NCI-H1105 (cell line): Measurements from ENCODE around the gene SCRG1.

Experiments
- DNase-seq: peaks from one replicate; lab custom pipeline; 2025; lab: John Stamatoyannopoulos, UW

The SCRG1 gene

GRCh38 chr4:173398779-173399415 is at the start of gene SCRG1:
SCRG1 (minus strand) TSS chr4:173399116; CDS start chr4:173391414, 7,702 bp downstream.
- no peak for DNase-seq

- peak; percentile 66 for DNase-seq
Measured at GRCh38 chr4:173448103-173448502, 49.2 kb upstream of the SCRG1 start.

- no peak for DNase-seq
Measured at GRCh38 chr4:173446416-173446815, 47.5 kb upstream of the SCRG1 start.

- no peak for DNase-seq
Measured at GRCh38 chr4:173443121-173443520, 44.2 kb upstream of the SCRG1 start.

GRCh38 chr4:173442223-173442932 is 43.5 kb upstream of the SCRG1 start:
- no peak for DNase-seq

DNA sequence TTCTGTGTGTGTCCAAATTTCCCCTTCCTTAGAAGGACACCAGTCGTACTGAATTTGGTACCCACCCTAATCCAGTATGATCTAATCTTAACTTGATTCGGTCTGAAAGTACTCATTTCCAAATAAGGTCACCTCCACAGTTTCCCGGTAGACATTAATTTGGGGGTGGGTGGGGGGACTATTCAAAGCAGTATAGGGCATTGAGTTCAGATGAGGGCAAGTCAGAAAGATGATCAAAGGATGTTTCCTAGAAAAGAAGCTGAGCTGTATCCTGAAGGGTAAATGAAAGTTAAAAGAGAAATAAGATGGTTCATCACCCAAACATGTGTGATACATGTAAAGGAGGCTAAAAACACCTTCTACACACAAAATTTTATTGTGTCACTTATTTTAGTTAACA is 42.0 kb upstream of the SCRG1 start:
- no peak for DNase-seq

DNA sequence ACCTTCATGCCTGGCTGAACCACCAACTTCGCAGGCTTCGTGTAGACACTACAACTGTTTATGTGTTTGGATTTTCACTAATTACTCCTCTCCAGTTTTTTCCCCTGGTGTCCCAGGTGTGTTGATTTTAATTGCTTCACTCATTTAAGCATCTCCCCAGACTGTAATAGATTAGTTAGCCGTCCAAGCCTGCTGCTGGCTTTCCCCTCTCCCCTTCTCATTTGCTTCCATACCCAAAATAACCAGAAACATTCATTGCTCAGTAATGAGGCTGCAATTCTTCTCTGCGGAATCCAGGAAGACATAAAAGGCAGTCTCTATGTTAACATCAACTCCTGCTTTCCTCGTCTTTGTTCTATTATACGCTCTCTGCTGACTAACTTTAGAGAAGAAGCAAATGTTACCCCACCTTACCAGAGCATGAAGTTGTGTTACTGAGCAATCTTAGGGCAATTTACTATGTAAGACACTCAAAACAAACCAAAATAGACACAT is 37.9 kb upstream of the SCRG1 start:
- DNase-seq, result peak; percentile 28

- no peak for DNase-seq
Measured at GRCh38 chr4:173436149-173436579, 37.2 kb upstream of the SCRG1 start.

- no peak for DNase-seq
Measured at GRCh38 chr4:173434231-173434630, 35.3 kb upstream of the SCRG1 start.

- no peak for DNase-seq
Measured at GRCh38 chr4:173433447-173433846, 34.5 kb upstream of the SCRG1 start.

GRCh38 chr4:173432430-173432829 is 33.5 kb upstream of the SCRG1 start:
- DNase-seq, result no peak

- DNase-seq, result no peak
Measured at GRCh38 chr4:173426064-173426463, 27.1 kb upstream of the SCRG1 start.

- no peak for DNase-seq
Measured at GRCh38 chr4:173424899-173425805, 26.2 kb upstream of the SCRG1 start.

DNA sequence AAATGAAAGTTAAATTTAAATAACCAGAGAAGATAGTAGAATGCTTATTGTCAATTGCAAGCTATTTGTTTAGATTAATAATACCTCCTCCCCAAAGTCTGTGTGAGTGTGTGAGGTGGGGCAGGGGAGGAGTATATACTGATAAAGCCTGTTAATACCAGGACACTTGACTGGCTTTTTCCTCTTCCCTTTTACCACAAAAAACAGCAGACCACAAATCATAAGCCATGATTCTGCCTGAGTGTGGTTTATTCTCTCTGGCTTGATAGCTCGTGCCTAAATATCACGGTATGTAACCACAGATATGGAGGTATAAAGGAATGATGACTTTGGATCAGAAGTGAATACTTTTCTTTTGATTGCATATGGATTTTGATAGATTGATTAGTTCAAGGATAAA is 21.9 kb upstream of the SCRG1 start:
- no peak for DNase-seq

DNA sequence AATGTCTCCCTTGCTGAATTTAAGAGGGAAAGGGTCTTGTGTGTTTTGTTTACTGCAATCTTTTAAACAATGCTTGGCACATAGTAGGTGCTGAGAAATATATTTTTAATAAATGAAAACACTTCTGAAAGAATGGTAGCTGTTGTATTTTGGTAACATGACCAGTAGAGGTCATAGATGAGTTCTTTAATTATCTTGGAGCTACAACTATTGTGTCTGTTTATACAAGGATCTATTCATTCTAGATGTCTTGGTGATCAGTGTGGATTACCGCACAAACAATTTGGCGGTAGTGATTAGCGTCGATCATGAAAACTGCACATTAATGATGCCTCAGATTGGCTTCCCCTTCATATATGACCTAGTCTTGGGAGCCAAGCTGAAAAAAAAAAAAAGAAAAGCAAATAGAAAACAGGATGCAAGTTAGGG is 21.4 kb upstream of the SCRG1 start:
- DNase-seq, result no peak

GRCh38 chr4:173418639-173419038 is 19.7 kb upstream of the SCRG1 start:
- DNase-seq, result no peak

GRCh38 chr4:173417833-173418232 is 18.9 kb upstream of the SCRG1 start:
- no peak for DNase-seq

GRCh38 chr4:173415885-173416653 is 17.2 kb upstream of the SCRG1 start:
- DNase-seq, result no peak

DNA sequence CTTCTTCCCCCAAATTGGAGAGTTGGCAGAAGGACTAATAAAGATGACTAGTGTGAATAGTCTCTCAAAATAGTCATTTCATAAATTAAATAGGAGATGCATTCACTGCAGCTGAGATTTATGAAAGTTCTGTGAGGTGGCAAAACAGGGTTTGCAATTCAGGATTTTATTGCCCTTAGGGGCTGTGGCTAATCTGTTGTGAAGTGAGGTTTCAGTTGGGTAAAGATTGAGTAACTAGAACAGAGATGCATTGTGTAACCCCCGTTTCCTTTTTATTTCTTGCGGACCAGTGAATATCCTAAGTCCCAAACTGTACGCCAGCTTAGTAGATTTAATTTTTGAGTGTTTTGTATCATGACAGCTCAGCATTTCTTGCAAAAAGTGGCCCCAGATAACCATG is 16.2 kb upstream of the SCRG1 start:
- DNase-seq, result no peak

GRCh38 chr4:173414456-173414855 is 15.5 kb upstream of the SCRG1 start:
- DNase-seq, result no peak

GRCh38 chr4:173413036-173413435 is 14.1 kb upstream of the SCRG1 start:
- DNase-seq, result no peak
